K562 (cell line): ENCODE results near the gene PEX7. TPM values are rescaled to one million over a fixed set of nuclear protein-coding genes. Genes with fewer than 3 reads are reported as not detected.

Experiments
- ARNT ChIP-seq, 2 experiments: fragments of 450-650 bp; IDR thresholded peaks; 2 replicates each; pipeline ENCODE4 v1.6.1; 2016; ENCODE audit warnings: mild to moderate bottlenecking in 1 of 2
- E2F6 ChIP-seq, 2 experiments: IDR thresholded peaks; 2 replicates each; pipeline ENCODE4 v1.6.1; 2011; ENCODE audit warnings: borderline replicate concordance in 1 of 2, control low read depth in 1 of 2, low read depth in 1 of 2, low read length in 1 of 2, mild to moderate bottlenecking in 1 of 2, mixed read lengths in 1 of 2, moderate library complexity in 1 of 2; ENCODE audit not compliant: insufficient read depth in 1 of 2, insufficient read length in 1 of 2, poor library complexity in 1 of 2, severe bottlenecking in 1 of 2; ENCODE audit errors: extremely low read depth in 1 of 2
- FUS ChIP-seq: fragments of 200-400 bp; formaldehyde crosslinking; optimal IDR thresholded peaks from 2 replicates; pipeline ENCODE3; 2017; ENCODE audit warnings: low read depth, low read length
- JUND ChIP-seq, 2 experiments: IDR thresholded peaks; 2 replicates in 1 of 2; 3 replicates in 1 of 2; pipeline ENCODE4 v1.6.1; 2011; ENCODE audit warnings: borderline replicate concordance in 2 of 2, low read depth in 2 of 2, low read length in 2 of 2, improper control_type of control experiment in 1 of 2, missing biosample characterization in 1 of 2, missing genetic modification characterization in 1 of 2, missing genetic modification reagents in 1 of 2
- RERE ChIP-seq: sonication (generic); formaldehyde crosslinking; IDR thresholded peaks from 2 replicates; pipeline ENCODE4 v1.8.0; 2023; ENCODE audit warnings: missing genetic modification reagents, mild to moderate bottlenecking, borderline replicate concordance
- RUNX1 ChIP-seq: sonication (generic); IDR thresholded peaks from 2 replicates; pipeline ENCODE4 v1.6.1; 2016; ENCODE audit warnings: antibody characterized with exemption, low read depth
- ZC3H8 ChIP-seq: fragments of 450-650 bp; IDR thresholded peaks from 2 replicates; pipeline ENCODE4 v1.6.1; 2017
- ZNF165 ChIP-seq: fragments of 250-450 bp; sonication (Bioruptor Pico); IDR thresholded peaks from 2 replicates; pipeline ENCODE4 v1.4.0; 2020; ENCODE audit warnings: borderline replicate concordance
- polyA plus RNA-seq, 8 experiments: library from polyadenylated mRNA; depleted of rRNA in 4 of 8; stranded (reverse) in 5 of 8; unstranded in 3 of 8; fragments of >200 nt; fragmentation: Nextera tagmentation in 2 of 8; fragmentation: Illumina TruSeq in 1 of 8; extraction: Ambion mirVana in 2 of 8; extraction: Trizol in 1 of 8; gene quantifications; 2 replicates each; pipeline versions ENCODE4 v1.2.1 to v1.2.3, GENCODE V29; 2011 to 2014; ENCODE audit warnings: inconsistent platforms in 1 of 8, missing spikeins in 1 of 8
- total RNA-seq, 7 experiments: library from RNA; depleted of rRNA in 6 of 7; stranded (reverse); fragments of >200 nt in 6 of 7; fragmentation: Illumina TruSeq in 2 of 7; extraction: Trizol in 2 of 7; gene quantifications; 2 replicates each; pipeline versions ENCODE4 v1.2.1 to v1.2.3, GENCODE V29; 2011 to 2021; ENCODE audit warnings: low replicate concordance in 1 of 7
- TF ChIP-seq, protein P1 (sequence below): fragments of 450-650 bp; IDR thresholded peaks from 2 replicates; pipeline ENCODE4 v1.6.1; 2016
- TF ChIP-seq, protein P2 (sequence below): IDR thresholded peaks from 2 replicates; pipeline ENCODE4 v1.6.1; 2011; ENCODE audit not compliant: insufficient read length; ENCODE audit errors: extremely low read depth

Gene PEX7
- total and polyA plus RNA-seq, 9 of the 15 experiments (the other 6 are each of a cell fraction or from before 2014, with no cell fraction given): 1.6 to 12.9 (median 9.1) TPM

DNA sequence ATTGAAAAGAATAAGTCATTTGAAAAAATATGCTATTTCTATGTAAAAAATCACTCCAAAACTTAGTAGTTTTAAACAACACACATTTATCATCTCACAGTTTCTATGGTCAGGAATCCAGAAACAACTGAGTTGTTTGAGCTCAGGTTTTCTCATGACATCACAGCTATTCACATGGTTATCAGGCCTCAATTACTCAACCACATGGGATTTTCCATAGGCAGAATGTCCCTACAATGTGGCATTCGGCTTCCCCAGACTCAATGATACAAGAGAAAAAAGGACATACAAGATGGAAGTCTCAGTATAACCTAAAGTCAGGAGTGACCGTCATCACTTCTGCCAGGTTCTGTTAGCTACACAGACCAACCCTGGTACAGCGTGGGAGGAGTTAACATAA, 96.3 kb downstream of the PEX7 start (continued):
- TF ChIP-seq RERE (CRISPR knock-in tag) (no peak), RUNX1 (no peak), E2F6 (IDR thresholded peaks at IDR 0.05; ENCODE audit: borderline replicate concordance in 1 of 2, extremely low read depth in 1 of 2, insufficient read depth in 1 of 2, insufficient read length in 1 of 2, low read depth in 1 of 2, low read length in 1 of 2, poor library complexity in 1 of 2, severe bottlenecking in 1 of 2) (no peak), ARNT (IDR thresholded peaks at IDR 0.05) (no peak), FUS (no peak), ZC3H8 (no peak), JUND (IDR thresholded peaks at IDR 0.05; ENCODE audit: borderline replicate concordance, low read depth, low read length) (no peak), JUND (tag; IDR thresholded peaks at IDR 0.05; ENCODE audit: borderline replicate concordance, low read depth, low read length) (no peak), ZNF165 (CRISPR knock-in tag) (no peak)
- TF ChIP-seq, protein P1, sequence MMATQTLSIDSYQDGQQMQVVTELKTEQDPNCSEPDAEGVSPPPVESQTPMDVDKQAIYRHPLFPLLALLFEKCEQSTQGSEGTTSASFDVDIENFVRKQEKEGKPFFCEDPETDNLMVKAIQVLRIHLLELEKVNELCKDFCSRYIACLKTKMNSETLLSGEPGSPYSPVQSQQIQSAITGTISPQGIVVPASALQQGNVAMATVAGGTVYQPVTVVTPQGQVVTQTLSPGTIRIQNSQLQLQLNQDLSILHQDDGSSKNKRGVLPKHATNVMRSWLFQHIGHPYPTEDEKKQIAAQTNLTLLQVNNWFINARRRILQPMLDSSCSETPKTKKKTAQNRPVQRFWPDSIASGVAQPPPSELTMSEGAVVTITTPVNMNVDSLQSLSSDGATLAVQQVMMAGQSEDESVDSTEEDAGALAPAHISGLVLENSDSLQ: no peak
- TF ChIP-seq, protein P2, sequence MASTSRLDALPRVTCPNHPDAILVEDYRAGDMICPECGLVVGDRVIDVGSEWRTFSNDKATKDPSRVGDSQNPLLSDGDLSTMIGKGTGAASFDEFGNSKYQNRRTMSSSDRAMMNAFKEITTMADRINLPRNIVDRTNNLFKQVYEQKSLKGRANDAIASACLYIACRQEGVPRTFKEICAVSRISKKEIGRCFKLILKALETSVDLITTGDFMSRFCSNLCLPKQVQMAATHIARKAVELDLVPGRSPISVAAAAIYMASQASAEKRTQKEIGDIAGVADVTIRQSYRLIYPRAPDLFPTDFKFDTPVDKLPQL: no peak
- TF ChIP-seq, all 486 proteins: peak for 0
